Osteocyte (in vitro differentiated cells): ENCODE data around the gene FIGN. TPM values are rescaled to one million over a fixed set of nuclear protein-coding genes. Genes with fewer than 3 reads are reported as not detected.
A peak's percentile ranks its signal among the peaks of the same experiment; 100 is the strongest.

ENCODE experiments used
- DNase-seq: peaks from one replicate; pipeline ENCODE4 v3.0.0; 2021; ENCODE audit warnings: mixed read lengths; ENCODE audit not compliant: unreplicated experiment; ENCODE audit errors: extremely low spot score
- H3K27ac Mint-ChIP-seq: one replicate; pipeline ENCODE4 v1.8.0; 2021; ENCODE audit warnings: mild to moderate bottlenecking, mixed read lengths; ENCODE audit not compliant: unreplicated experiment
- H3K27me3 Mint-ChIP-seq: one replicate; pipeline ENCODE4 v1.8.0; 2021; ENCODE audit warnings: mixed read lengths; ENCODE audit not compliant: unreplicated experiment
- H3K36me3 Mint-ChIP-seq: one replicate; pipeline ENCODE4 v1.8.0; 2021; ENCODE audit warnings: mixed read lengths; ENCODE audit not compliant: unreplicated experiment
- H3K4me1 Mint-ChIP-seq: one replicate; pipeline ENCODE4 v1.8.0; 2021; ENCODE audit warnings: mixed read lengths; ENCODE audit not compliant: unreplicated experiment
- H3K4me3 Mint-ChIP-seq: one replicate; pipeline ENCODE4 v1.8.0; 2021; ENCODE audit warnings: mild to moderate bottlenecking, moderate library complexity, mixed read lengths; ENCODE audit not compliant: unreplicated experiment
- H3K9me3 Mint-ChIP-seq: one replicate; pipeline ENCODE4 v1.8.0; 2021; ENCODE audit warnings: mixed read lengths; ENCODE audit not compliant: unreplicated experiment
- total RNA-seq: library from RNA; stranded (reverse); gene quantifications from 2 replicates; pipeline ENCODE4 v1.2.1, GENCODE V29; 2021
- TF ChIP-seq, protein P1 (sequence below): fragments of 200-600 bp; sonication (generic); IDR thresholded peaks from 2 replicates; pipeline ENCODE4 v1.5.0; 2021; ENCODE audit warnings: antibody characterized with exemption, mild to moderate bottlenecking, moderate library complexity

Gene FIGN
- total RNA-seq, 1 donor from 2014 or later = 37.7 TPM

GRCh38 chr2:163730556-163730955 is 5.3 kb downstream of the FIGN start:
- Mint-ChIP-seq H3K4me3 (peak overlapping the region; percentile 88), H3K36me3 (no peaks in the 10 kb centered on the region), H3K4me1 (peaks cover 65% of the 10 kb centered on the region), H3K27me3 (no peaks in the 10 kb centered on the region), H3K27ac (peak overlapping the region; percentile 96), H3K9me3 (no peaks in the 10 kb centered on the region)
- TF ChIP-seq, protein P1, sequence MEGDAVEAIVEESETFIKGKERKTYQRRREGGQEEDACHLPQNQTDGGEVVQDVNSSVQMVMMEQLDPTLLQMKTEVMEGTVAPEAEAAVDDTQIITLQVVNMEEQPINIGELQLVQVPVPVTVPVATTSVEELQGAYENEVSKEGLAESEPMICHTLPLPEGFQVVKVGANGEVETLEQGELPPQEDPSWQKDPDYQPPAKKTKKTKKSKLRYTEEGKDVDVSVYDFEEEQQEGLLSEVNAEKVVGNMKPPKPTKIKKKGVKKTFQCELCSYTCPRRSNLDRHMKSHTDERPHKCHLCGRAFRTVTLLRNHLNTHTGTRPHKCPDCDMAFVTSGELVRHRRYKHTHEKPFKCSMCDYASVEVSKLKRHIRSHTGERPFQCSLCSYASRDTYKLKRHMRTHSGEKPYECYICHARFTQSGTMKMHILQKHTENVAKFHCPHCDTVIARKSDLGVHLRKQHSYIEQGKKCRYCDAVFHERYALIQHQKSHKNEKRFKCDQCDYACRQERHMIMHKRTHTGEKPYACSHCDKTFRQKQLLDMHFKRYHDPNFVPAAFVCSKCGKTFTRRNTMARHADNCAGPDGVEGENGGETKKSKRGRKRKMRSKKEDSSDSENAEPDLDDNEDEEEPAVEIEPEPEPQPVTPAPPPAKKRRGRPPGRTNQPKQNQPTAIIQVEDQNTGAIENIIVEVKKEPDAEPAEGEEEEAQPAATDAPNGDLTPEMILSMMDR = no peak
- no peak for DNase-seq

DNA sequence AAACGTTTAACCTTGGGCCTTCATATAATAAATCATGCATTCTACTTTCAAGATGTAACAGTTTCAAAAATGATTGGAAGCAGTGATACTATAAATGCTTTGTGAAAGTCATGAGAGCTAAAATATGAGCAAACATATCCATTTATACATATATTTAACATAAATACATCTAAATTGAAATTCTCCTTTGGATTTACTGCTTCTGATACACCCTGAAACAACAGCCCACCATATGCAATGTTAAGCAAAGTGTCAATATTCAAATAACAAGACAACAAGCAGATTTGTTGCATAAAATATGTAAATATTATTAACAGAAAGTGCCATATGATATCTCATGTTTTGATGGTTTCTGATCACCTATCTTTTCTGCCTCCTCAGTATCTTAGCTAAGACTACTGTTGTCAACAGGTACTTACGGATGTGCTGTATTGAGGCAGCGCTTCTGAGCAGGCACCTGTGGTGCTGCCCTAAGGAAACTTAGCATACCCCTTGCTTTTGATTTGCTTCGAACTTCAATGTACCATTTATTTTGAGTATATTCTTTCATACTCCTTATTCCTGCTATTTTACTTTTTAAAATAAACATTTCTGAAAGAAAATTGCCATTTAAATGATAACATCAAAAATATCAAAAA is 6.1 kb downstream of the FIGN start:
- Mint-ChIP-seq H3K4me1 (peaks cover 69% of the 10 kb centered on the region), H3K4me3 (peak overlapping the region; percentile 54), H3K27ac (peak overlapping the region; percentile 67), H3K9me3 (no peaks in the 10 kb centered on the region), H3K36me3 (peaks cover 2% of the 10 kb centered on the region), H3K27me3 (no peaks in the 10 kb centered on the region)
- TF ChIP-seq, protein P1 = no peak
- no peak for DNase-seq

- DNase-seq = no peak
- Mint-ChIP-seq H3K27ac (no peak overlapping the region), H3K4me3 (no peak overlapping the region), H3K36me3 (peaks cover 15% of the 10 kb centered on the region), H3K27me3 (no peaks in the 10 kb centered on the region), H3K9me3 (no peaks in the 10 kb centered on the region), H3K4me1 (peaks cover 43% of the 10 kb centered on the region)
- TF ChIP-seq, protein P1 = no peak
Observed at GRCh38 chr2:163723881-163724280, 11.9 kb downstream of the FIGN start.

GRCh38 chr2:163723348-163723747 is 12.5 kb downstream of the FIGN start:
- no peak for DNase-seq
- no peak overlapping the region for H3K4me3 Mint-ChIP-seq
- H3K27ac Mint-ChIP-seq = no peak overlapping the region

GRCh38 chr2:163719331-163719730 is 16.5 kb downstream of the FIGN start:
- DNase-seq = no peak
- Mint-ChIP-seq H3K36me3 (peaks cover 13% of the 10 kb centered on the region), H3K4me1 (peaks cover 46% of the 10 kb centered on the region), H3K27me3 (no peaks in the 10 kb centered on the region), H3K9me3 (no peaks in the 10 kb centered on the region), H3K4me3 (no peak overlapping the region), H3K27ac (peak overlapping the region; percentile 59)
- TF ChIP-seq, protein P1 = no peak

More at GRCh38 chr2:163723348-163723747, 12.5 kb downstream of the FIGN start:
- Mint-ChIP-seq H3K27me3 (no peaks in the 10 kb centered on the region), H3K9me3 (no peaks in the 10 kb centered on the region), H3K36me3 (peaks cover 15% of the 10 kb centered on the region), H3K4me1 (peaks cover 42% of the 10 kb centered on the region)
- TF ChIP-seq, protein P1 = no peak
